Gastrocnemius medialis (tissue), 4 donors: ENCODE measurements around the gene CDC14B.

ENCODE experiments used
- CTCF ChIP-seq, 5 experiments: fragments of 450-650 bp in 3 of 5; fragments of 200-600 bp in 2 of 5; sonication (generic) in 2 of 5; IDR thresholded peaks in 4 of 5; conservative IDR thresholded peaks in 1 of 5; 1 replicate in 4 of 5; 2 replicates in 1 of 5; pipeline ENCODE4 v1.5.1; 2016 to 2019; ENCODE audit warnings: antibody characterized with exemption in 5 of 5, mild to moderate bottlenecking in 3 of 5, moderate library complexity in 3 of 5
- POLR2A ChIP-seq, 2 donors: fragments of 450-650 bp; IDR thresholded peaks; one replicate each; pipeline ENCODE4 v1.6.1; 2017; ENCODE audit warnings: antibody characterized with exemption in 2 of 2, mild to moderate bottlenecking in 2 of 2, moderate library complexity in 2 of 2

GRCh38 chr9:96485280-96485679 lies 134.4 kb downstream of the CDC14B start:
- TF ChIP-seq CTCF (IDR thresholded peaks at IDR 0.05 in 4 of 5, conservative IDR thresholded peaks at IDR 0.05 in 1 of 5) (no peak), POLR2A (IDR thresholded peaks at IDR 0.05) (no peak)
